ENCODE results near the gene SPACDR. TPM values are rescaled to one million over a fixed set of nuclear protein-coding genes. Genes with fewer than 3 reads are reported as not detected.

The SPACDR gene
- under 1 TPM in 1 of 4 donors, not detected in 3; 0.78 TPM for total RNA-seq

GRCh38 chr7:100464210-100464660 lies at the start of gene SPACDR:
Gene SPACDR, minus strand, starts transcription at chr7:100464260. Its CDS starts 235 bp downstream, at chr7:100464025.
- H3K4me1 ChIP-seq: peaks cover 13 to 48% (median 38%) of the 10 kb centered on the region in 4 donors
- peaks cover 4 to 54% (median 38%) of the 10 kb centered on the region in 4 donors for H3K36me3 ChIP-seq
- no peak within 1 kb of the TSS for H3K4me3 ChIP-seq
- 81% methylated on average over 7 of the region's 7 CpGs for WGBS
- no peak within 1 kb of the TSS for H3K27ac ChIP-seq (replicated peaks in 1 of 4)
- TF ChIP-seq POLR2A (IDR thresholded peaks at IDR 0.05; ENCODE audit: low read depth) (no peak), EP300 (IDR thresholded peaks at IDR 0.05) (no peak), POLR2AphosphoS5 (IDR thresholded peaks at IDR 0.05) (no peak), CTCF (IDR thresholded peaks at IDR 0.05) (no peak)
- no peak for DNase-seq (ENCODE audit: extremely low spot score)
- H3K9me3 ChIP-seq: no peaks in the 10 kb centered on the region
- H3K27me3 ChIP-seq: no peaks in the 10 kb centered on the region
- intact Hi-C loops (cut with DNase I): no loop called here

GRCh38 chr7:100513212-100513810 lies 49.3 kb upstream of the SPACDR start:
- intact Hi-C loops (cut with DNase I): no loop called here
- Histone ChIP-seq H3K4me1 (peaks cover 0 to 19% (median 14%) of the 10 kb centered on the region in 4 donors), H3K9me3 (no peaks in the 10 kb centered on the region), H3K27ac (replicated peaks in 1 of 4) (no peak overlapping the region), H3K27me3 (no peaks in the 10 kb centered on the region), H3K36me3 (no peaks in the 10 kb centered on the region), H3K4me3 (no peak overlapping the region)
- TF ChIP-seq POLR2A (IDR thresholded peaks at IDR 0.05; ENCODE audit: low read depth): no peak
- TF ChIP-seq POLR2AphosphoS5 (IDR thresholded peaks at IDR 0.05): no peak
- DNase-seq (ENCODE audit: extremely low spot score): no peak
- WGBS: 90% methylated on average over 9 of the region's 9 CpGs

- H3K36me3 ChIP-seq: no peaks in the 10 kb centered on the region
- no peak for DNase-seq (ENCODE audit: extremely low spot score)
- WGBS: 93% methylated on average over 9 of the region's 9 CpGs
- intact Hi-C loops (cut with DNase I): no loop called here
- H3K4me3 ChIP-seq: no peak overlapping the region
- peaks cover 0 to 5% (median 0%) of the 10 kb centered on the region in 4 donors for H3K27me3 ChIP-seq
- peaks cover 0 to 12% (median 9%) of the 10 kb centered on the region in 4 donors for H3K4me1 ChIP-seq
- TF ChIP-seq POLR2AphosphoS5 (IDR thresholded peaks at IDR 0.05) (no peak), CTCF (IDR thresholded peaks at IDR 0.05) (no peak), EP300 (IDR thresholded peaks at IDR 0.05) (no peak), POLR2A (IDR thresholded peaks at IDR 0.05; ENCODE audit: low read depth) (no peak)
- H3K27ac ChIP-seq (replicated peaks in 1 of 4): no peak overlapping the region
- no peaks in the 10 kb centered on the region for H3K9me3 ChIP-seq
Measured at GRCh38 chr7:100510437-100511239, 46.6 kb upstream of the SPACDR start.

DNA sequence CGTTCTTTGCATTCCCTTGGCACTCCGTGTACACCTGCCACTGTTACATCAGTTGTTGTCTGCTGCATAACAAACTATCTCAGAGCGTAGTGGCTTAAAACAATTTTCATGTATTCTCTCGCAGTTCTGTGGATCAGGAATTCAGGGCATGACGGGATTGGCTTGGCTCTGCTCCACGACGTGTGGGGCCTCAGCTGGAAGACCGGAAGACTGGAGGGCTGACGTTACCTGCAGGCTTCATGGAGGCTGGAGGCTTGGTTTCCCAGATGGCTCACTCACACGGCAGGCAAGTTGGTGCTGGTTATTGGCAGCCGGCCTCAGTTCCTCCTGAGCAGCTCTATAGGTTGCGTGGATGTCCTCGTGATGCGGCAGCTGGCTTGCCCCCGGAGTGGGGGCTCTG lies 45.2 kb upstream of the SPACDR start:
- no peak for DNase-seq (ENCODE audit: extremely low spot score)
- Histone ChIP-seq H3K4me1 (peaks cover 0 to 5% (median 0%) of the 10 kb centered on the region in 4 donors), H3K27me3 (peaks cover 0 to 5% (median 0%) of the 10 kb centered on the region in 4 donors), H3K4me3 (no peak overlapping the region), H3K36me3 (no peaks in the 10 kb centered on the region), H3K9me3 (no peaks in the 10 kb centered on the region), H3K27ac (replicated peaks in 1 of 4) (no peak overlapping the region)
- intact Hi-C loops (cut with DNase I): no loop called here
- TF ChIP-seq EP300 (IDR thresholded peaks at IDR 0.05) (no peak), POLR2A (IDR thresholded peaks at IDR 0.05; ENCODE audit: low read depth) (no peak)
- WGBS: 49% methylated on average over 9 of the region's 15 CpGs

- Histone ChIP-seq H3K27me3 (peaks cover 0 to 5% (median 0%) of the 10 kb centered on the region in 4 donors), H3K4me3 (no peak overlapping the region), H3K27ac (replicated peaks in 1 of 4) (no peak overlapping the region), H3K36me3 (no peaks in the 10 kb centered on the region), H3K4me1 (peaks cover 0 to 5% (median 0%) of the 10 kb centered on the region in 4 donors), H3K9me3 (no peaks in the 10 kb centered on the region)
- no peak for DNase-seq (ENCODE audit: extremely low spot score)
- WGBS: 69% methylated on average over 8 of the region's 8 CpGs
- TF ChIP-seq EP300 (IDR thresholded peaks at IDR 0.05) (no peak), CTCF (IDR thresholded peaks at IDR 0.05) (no peak), POLR2A (IDR thresholded peaks at IDR 0.05; ENCODE audit: low read depth) (no peak), POLR2AphosphoS5 (IDR thresholded peaks at IDR 0.05) (no peak)
- intact Hi-C loops (cut with DNase I): no loop called here
Measured at GRCh38 chr7:100506356-100506923, 42.4 kb upstream of the SPACDR start.

Data from esophagus muscularis mucosa (tissue), 4 donors.